Measurements from ENCODE around the gene LNX1.

Gene LNX1

GRCh38 chr4:53450773-53451172 is 140.5 kb downstream of the LNX1 start:
- DNase-seq (ENCODE audit: low spot score) (no peak), ATAC-seq (ENCODE audit: low read depth) (no peak)
- peaks cover 4% of the 10 kb centered on the region for H3K9me3 ChIP-seq (ENCODE audit: severe bottlenecking)
- no peak overlapping the region for H3K27ac ChIP-seq (ENCODE audit: poor library complexity, severe bottlenecking)
- TF ChIP-seq, protein P1, sequence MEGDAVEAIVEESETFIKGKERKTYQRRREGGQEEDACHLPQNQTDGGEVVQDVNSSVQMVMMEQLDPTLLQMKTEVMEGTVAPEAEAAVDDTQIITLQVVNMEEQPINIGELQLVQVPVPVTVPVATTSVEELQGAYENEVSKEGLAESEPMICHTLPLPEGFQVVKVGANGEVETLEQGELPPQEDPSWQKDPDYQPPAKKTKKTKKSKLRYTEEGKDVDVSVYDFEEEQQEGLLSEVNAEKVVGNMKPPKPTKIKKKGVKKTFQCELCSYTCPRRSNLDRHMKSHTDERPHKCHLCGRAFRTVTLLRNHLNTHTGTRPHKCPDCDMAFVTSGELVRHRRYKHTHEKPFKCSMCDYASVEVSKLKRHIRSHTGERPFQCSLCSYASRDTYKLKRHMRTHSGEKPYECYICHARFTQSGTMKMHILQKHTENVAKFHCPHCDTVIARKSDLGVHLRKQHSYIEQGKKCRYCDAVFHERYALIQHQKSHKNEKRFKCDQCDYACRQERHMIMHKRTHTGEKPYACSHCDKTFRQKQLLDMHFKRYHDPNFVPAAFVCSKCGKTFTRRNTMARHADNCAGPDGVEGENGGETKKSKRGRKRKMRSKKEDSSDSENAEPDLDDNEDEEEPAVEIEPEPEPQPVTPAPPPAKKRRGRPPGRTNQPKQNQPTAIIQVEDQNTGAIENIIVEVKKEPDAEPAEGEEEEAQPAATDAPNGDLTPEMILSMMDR (IDR thresholded peaks at IDR 0.05; ENCODE audit: poor library complexity, severe bottlenecking), result no peak
- peaks cover 6% of the 10 kb centered on the region for H3K4me1 ChIP-seq (ENCODE audit: insufficient read depth, poor library complexity, severe bottlenecking)
- H3K4me3 ChIP-seq (ENCODE audit: severe bottlenecking), result no peak overlapping the region
- peaks cover 65% of the 10 kb centered on the region for H3K36me3 ChIP-seq (ENCODE audit: low read depth)
- no peaks in the 10 kb centered on the region for H3K27me3 ChIP-seq (ENCODE audit: insufficient read depth, poor library complexity, severe bottlenecking)

- no peak for DNase-seq (ENCODE audit: low spot score)
- H3K36me3 ChIP-seq (ENCODE audit: low read depth), result peaks cover 71% of the 10 kb centered on the region
- ATAC-seq (ENCODE audit: low read depth), result no peak
- H3K27me3 ChIP-seq (ENCODE audit: insufficient read depth, poor library complexity, severe bottlenecking), result no peaks in the 10 kb centered on the region
- H3K4me3 ChIP-seq (ENCODE audit: severe bottlenecking), result no peak overlapping the region
- H3K27ac ChIP-seq (ENCODE audit: poor library complexity, severe bottlenecking), result no peak overlapping the region
- H3K4me1 ChIP-seq (ENCODE audit: insufficient read depth, poor library complexity, severe bottlenecking), result peaks cover 3% of the 10 kb centered on the region
- peaks cover 4% of the 10 kb centered on the region for H3K9me3 ChIP-seq (ENCODE audit: severe bottlenecking)
- TF ChIP-seq, protein P1 (IDR thresholded peaks at IDR 0.05; ENCODE audit: poor library complexity, severe bottlenecking), result no peak
These were observed 146.3 kb downstream of the LNX1 start for GRCh38 chr4:53444954-53445353.

DNA sequence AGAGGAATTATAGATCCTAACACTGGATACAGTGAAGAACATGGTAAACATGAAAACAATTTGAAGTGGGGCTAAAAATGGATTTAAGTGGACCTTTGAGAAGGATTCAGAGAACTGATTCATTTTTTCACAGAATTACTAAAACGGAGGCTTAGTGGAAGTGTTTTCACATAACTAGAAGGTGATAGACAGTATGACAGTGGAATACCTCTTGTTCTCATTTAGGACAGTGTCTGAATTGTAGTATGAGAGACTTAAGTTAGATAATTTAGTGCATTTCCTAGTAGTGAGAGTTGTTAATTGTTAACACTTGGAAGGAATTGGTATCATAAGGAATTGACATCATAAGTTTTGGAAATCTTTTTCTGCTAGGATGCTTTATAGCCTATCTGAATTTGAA is 149.7 kb downstream of the LNX1 start:
- H3K4me1 ChIP-seq (ENCODE audit: insufficient read depth, poor library complexity, severe bottlenecking), result no peaks in the 10 kb centered on the region
- DNase-seq (ENCODE audit: low spot score), result no peak
- H3K36me3 ChIP-seq (ENCODE audit: low read depth), result peaks cover 67% of the 10 kb centered on the region
- H3K27ac ChIP-seq (ENCODE audit: poor library complexity, severe bottlenecking), result no peak overlapping the region
- H3K27me3 ChIP-seq (ENCODE audit: insufficient read depth, poor library complexity, severe bottlenecking), result no peaks in the 10 kb centered on the region
- TF ChIP-seq, protein P1 (IDR thresholded peaks at IDR 0.05; ENCODE audit: poor library complexity, severe bottlenecking), result no peak
- no peaks in the 10 kb centered on the region for H3K9me3 ChIP-seq (ENCODE audit: severe bottlenecking)
- H3K4me3 ChIP-seq (ENCODE audit: severe bottlenecking), result no peak overlapping the region
- no peak for ATAC-seq (ENCODE audit: low read depth)

GRCh38 chr4:53436251-53436650 is 155.0 kb downstream of the LNX1 start:
- no peaks in the 10 kb centered on the region for H3K27me3 ChIP-seq (ENCODE audit: insufficient read depth, poor library complexity, severe bottlenecking)
- TF ChIP-seq, protein P1 (IDR thresholded peaks at IDR 0.05; ENCODE audit: poor library complexity, severe bottlenecking), result no peak
- no peak overlapping the region for H3K27ac ChIP-seq (ENCODE audit: poor library complexity, severe bottlenecking)
- no peak for DNase-seq (ENCODE audit: low spot score)
- H3K36me3 ChIP-seq (ENCODE audit: low read depth), result peaks cover 84% of the 10 kb centered on the region
- H3K4me1 ChIP-seq (ENCODE audit: insufficient read depth, poor library complexity, severe bottlenecking), result no peaks in the 10 kb centered on the region
- ATAC-seq (ENCODE audit: low read depth), result no peak
- H3K4me3 ChIP-seq (ENCODE audit: severe bottlenecking), result no peak overlapping the region
- no peaks in the 10 kb centered on the region for H3K9me3 ChIP-seq (ENCODE audit: severe bottlenecking)

DNA sequence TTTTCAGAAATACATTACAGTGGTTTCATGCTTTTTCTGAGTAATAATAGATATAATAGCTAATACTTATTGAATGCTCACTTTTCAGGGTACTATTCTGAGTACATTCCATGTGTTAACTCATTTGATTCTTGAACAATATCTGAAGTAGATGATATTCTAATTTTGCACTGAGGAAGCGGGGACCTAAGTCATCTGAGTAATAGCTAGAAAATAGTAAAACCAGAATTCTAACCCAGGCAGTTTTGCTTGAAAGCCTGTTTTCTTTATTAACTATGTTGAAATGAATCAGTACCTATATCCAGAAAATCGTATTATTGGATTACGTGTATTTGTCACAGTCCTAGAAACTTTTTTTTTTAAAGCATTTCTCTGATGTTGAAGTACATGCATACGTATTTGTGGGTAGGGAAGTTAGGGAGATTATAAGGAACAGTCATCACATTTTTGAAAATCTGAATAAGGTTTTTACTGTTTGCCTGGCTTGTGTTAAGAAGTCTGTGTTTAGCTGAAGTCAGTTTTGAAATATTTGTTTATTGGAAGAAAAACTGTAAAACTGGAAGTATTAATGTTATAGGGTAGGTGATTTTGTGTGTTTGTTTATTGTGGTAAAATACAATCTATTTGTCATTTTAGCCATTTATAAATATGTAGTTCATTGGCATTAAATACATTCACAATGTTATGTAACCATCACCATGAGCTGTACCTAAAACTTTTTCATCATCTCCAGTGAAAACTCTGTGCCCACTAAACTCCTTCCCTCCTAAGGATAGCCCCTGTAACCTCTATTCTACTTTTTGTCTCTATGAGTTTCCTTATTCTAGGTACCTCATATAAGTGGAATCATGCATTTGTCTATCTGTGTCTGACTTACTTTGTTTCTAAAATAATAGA is 158.5 kb downstream of the LNX1 start:
- DNase-seq (ENCODE audit: low spot score) (no peak), ATAC-seq (ENCODE audit: low read depth) (no peak)
- Histone ChIP-seq H3K27ac (ENCODE audit: poor library complexity, severe bottlenecking) (no peak overlapping the region), H3K4me1 (ENCODE audit: insufficient read depth, poor library complexity, severe bottlenecking) (no peaks in the 10 kb centered on the region), H3K27me3 (ENCODE audit: insufficient read depth, poor library complexity, severe bottlenecking) (no peaks in the 10 kb centered on the region), H3K4me3 (ENCODE audit: severe bottlenecking) (no peak overlapping the region), H3K9me3 (ENCODE audit: severe bottlenecking) (no peaks in the 10 kb centered on the region), H3K36me3 (ENCODE audit: low read depth) (peaks cover 84% of the 10 kb centered on the region)
- TF ChIP-seq, protein P1 (IDR thresholded peaks at IDR 0.05; ENCODE audit: poor library complexity, severe bottlenecking), result no peak
